GM12873 (cell line): ENCODE data around the gene SIX1.

Experiments used
- TF ChIP-seq, protein P1 (sequence below): IDR thresholded peaks from 2 replicates; pipeline ENCODE4 v1.5.1; 2012; ENCODE audit warnings: low read depth, mild to moderate bottlenecking, moderate library complexity, low read length, control low read depth; ENCODE audit not compliant: insufficient read depth; ENCODE audit errors: missing control alignments

SIX1 gene

DNA sequence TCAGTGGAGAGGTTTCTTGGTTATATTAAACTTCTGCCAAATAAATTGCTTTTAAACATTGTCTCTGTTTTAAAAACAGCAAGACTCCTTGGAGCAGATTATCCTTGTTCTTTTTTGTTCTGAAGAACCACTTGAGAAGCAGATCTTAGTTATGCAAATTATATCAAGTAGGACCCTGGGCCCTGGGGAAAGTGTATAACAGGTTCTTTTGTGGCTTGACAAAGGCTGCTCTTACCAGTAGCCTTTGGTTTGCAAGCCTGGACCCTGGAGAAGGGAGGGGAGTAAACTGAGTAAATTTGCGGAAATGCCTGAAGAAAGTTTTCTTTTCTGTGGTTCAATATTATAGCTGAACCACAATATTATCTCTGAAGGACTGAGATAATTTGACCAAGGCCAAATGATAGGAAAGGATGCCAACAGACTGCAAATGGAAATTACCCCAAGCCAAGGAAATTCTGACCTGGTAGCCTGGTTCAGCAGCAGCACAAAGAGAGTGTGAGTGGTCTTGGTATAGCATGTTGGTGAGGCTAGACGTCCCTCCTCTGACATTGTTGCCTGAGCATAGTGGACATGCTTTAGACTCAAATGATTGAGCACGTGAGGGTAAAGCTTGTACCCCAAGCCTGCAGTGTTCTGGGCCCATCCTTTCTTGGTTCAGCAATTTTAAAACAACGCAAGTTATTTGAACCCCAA is 30.4 kb upstream of the SIX1 start:
- TF ChIP-seq, protein P1, sequence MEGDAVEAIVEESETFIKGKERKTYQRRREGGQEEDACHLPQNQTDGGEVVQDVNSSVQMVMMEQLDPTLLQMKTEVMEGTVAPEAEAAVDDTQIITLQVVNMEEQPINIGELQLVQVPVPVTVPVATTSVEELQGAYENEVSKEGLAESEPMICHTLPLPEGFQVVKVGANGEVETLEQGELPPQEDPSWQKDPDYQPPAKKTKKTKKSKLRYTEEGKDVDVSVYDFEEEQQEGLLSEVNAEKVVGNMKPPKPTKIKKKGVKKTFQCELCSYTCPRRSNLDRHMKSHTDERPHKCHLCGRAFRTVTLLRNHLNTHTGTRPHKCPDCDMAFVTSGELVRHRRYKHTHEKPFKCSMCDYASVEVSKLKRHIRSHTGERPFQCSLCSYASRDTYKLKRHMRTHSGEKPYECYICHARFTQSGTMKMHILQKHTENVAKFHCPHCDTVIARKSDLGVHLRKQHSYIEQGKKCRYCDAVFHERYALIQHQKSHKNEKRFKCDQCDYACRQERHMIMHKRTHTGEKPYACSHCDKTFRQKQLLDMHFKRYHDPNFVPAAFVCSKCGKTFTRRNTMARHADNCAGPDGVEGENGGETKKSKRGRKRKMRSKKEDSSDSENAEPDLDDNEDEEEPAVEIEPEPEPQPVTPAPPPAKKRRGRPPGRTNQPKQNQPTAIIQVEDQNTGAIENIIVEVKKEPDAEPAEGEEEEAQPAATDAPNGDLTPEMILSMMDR: no peak

DNA sequence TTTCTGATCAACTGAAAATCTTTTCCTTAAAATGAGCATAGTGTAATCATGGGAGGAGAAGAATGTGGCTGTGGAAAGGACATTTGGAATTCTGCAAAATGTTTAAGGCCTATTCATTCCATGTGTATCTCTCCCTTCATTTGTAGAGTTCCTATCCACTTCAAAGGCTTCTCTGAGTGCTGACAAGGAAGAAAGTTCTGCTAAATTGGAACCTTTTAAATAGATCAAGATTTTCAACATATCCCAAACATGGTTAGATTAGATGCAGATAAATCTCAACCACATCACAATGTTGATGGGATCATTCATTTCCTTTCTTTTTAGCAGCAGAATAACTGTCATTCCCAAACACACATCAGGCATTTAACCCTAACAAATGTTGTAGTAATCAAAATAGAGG is 28.4 kb upstream of the SIX1 start:
- TF ChIP-seq, protein P1: no peak

DNA sequence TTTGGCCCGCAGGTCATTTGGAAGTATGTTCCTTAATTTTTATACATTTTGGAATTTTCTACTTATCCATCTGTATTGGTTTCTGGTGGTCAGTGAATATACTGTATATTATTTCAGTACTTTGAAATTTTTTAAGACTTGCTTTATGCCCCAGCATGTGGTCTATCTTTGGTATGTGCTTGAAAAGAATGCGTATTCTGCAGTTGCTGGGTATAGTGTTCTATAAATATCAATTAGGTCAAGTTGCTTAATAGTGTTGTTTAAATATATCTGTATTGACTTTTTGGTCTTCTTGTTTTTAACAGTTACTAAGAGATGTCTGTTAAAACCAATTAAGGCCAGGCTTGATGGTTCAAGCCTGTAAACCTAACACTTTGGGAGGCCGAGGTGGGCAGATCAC is 21.7 kb upstream of the SIX1 start:
- TF ChIP-seq, protein P1: no peak

DNA sequence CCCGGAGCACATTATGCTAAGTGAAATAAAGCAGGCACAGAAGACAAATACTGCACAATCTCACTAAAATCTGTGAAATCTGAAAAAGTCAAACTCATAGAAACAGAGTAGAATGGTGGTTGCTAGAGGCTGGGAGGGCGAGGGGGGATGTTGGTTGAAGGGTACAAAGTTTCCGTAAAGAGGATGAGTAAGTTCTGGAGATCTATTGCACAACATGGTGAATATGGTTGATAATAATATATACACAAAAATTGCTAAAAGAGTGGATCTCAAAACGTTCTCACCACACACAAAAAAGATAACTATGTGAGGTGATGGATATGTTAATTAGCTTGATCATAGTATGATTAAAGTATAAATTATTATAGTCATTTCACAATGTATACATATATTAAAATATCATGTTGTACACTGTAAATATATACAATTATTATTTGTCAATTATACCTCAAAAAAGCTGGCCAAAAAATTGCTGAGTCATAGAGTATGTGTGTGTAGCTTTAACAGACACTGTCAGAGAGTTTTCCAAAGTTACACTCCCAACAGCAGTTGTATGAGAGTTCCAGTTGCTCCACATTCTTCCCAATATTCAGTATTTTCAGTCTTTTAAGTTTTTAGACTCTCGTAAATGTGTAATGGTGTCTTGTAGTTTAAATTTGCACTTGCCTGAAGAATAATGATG is 19.3 kb upstream of the SIX1 start:
- TF ChIP-seq, protein P1: no peak

DNA sequence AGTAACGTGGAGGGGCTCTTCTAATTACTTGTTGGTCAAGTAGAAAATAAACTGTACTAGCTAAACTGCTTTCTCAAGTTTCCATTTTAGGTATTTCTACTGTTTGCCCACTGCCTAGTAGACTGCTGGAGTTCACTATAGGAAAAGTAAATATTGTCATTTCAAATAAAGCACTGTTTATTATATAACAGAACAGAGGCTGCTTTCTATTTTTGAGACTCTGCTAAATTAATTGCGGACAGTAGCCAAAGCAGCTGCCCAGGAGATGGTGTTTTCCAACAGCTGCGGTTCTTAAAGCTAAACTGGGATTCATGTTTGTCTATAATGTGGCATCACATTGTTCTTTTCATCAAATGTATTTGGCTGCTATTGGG is 15.9 kb upstream of the SIX1 start:
- TF ChIP-seq, protein P1: no peak

DNA sequence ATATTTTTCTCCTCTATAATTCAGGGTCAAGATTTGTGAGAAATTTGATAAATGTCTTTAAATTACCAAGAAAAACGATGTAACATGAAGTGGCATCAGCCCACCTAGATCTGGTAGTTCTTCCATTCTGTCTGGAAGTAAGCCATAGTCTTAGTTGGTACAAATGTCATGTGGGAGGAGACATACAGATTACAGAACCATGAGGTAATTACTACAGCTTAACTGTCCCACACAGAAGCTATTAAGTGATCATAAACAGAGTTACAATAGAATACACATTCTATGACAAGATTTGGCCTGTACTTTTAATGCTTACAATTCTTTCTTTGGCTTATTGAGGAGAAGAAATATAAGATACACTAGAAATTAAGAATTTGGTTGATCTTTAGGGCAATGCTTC is 13.7 kb upstream of the SIX1 start:
- TF ChIP-seq, protein P1: no peak

DNA sequence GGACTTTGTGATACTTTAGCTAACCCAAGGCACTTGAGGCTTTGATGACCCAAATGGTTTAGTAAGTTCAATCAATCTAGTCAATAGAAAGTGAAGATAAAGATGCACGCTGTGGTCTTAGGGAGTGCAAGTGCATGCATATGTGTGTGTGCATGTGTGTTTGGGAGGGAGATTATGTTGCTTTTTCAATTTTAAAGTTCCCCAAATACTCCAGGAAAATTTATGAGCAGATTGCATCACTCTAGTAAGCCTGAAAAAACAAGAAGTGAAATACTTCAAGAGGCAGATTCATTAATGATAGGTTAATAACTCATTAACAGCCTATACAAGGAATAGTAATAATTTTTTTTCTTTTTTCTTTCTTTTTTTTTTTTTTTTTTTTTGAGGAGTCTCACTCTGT is 12.4 kb upstream of the SIX1 start:
- TF ChIP-seq, protein P1: no peak
